ENCODE data around the gene PRRC2B.
"Not testable (repeated sequence)": the region's sequence is repeated elsewhere in the genome, so short reads cannot be mapped to it uniquely, and the experiment has no call there.

PRRC2B gene

GRCh38 chr9:131382850-131383729, 10.8 kb upstream of the PRRC2B start:
- no peak for DNase-seq
- in situ Hi-C loops (cut with MboI; ENCODE audit: low pct_unique_long_range_greater_than_20kb, low sequenced_read_pairs): loop anchor here (25.0 kb wide), 2 partner anchors 96 to 354 kb away; partner anchors contain the start of genes FAM78A, PLPP7 and RAPGEF1

GRCh38 chr9:131385296-131385695, 8.6 kb upstream of the PRRC2B start:
- DNase-seq: no peak
- in situ Hi-C loops (cut with MboI; ENCODE audit: low pct_unique_long_range_greater_than_20kb, low sequenced_read_pairs): loop anchor here (25.0 kb wide), 2 partner anchors 98 to 352 kb away; partner anchors contain the start of genes FAM78A, PLPP7 and RAPGEF1

DNA sequence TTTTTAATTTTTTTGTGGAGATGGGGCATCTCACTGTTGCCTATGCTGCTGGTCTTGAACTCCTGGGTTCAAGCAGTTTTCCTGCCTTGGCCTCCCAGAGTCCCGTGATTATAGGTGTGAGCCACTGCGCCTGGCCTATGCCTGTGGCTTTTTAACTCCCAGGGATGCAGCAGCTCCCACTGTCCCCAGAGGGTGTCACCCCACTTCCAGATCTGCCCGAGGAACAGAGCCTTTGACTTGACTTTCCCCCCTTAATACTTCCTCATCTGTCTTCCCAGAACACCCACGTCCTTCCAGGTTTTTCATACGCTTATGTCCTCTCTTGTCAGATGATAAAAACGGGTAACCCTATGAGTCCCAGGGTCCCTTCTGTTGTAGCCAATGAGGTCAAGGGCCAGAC, 7.6 kb upstream of the PRRC2B start:
- in situ Hi-C loops (cut with MboI; ENCODE audit: low pct_unique_long_range_greater_than_20kb, low sequenced_read_pairs): loop anchor here (25.0 kb wide), 2 partner anchors 99 to 351 kb away; partner anchors contain the start of genes FAM78A, PLPP7 and RAPGEF1
- peak; percentile 54 for DNase-seq

- in situ Hi-C loops (cut with MboI; ENCODE audit: low pct_unique_long_range_greater_than_20kb, low sequenced_read_pairs): loop anchor here (25.0 kb wide), 2 partner anchors 100 to 350 kb away; partner anchors contain the start of genes FAM78A, PLPP7 and RAPGEF1
- DNase-seq: no peak
Measured at GRCh38 chr9:131387394-131387793, 6.5 kb upstream of the PRRC2B start.

DNA sequence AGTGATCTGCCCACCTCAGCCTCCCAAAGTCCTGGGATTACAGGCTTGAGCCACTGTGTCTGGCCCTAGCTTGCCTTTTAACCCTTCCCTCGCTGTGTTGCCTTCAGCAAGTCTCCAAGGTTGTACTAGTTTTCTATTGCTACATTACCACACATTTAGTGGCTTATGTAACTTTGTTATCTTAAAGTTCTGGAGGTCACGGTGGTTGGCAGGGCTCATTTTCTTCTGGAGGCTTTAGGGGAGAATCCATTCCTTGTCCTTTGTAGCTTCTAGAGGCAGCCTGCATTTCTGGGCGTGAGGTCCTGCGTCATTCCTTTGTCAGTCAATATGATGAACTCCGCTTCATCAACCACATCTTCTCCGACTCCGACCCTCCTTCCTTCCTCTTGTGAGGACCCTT, 2.9 kb upstream of the PRRC2B start:
- no peak for DNase-seq
- in situ Hi-C loops (cut with MboI; ENCODE audit: low pct_unique_long_range_greater_than_20kb, low sequenced_read_pairs): loop anchor here (25.0 kb wide), 2 partner anchors 104 to 346 kb away; partner anchors contain the start of genes FAM78A, PLPP7 and RAPGEF1

- no peak for DNase-seq
- in situ Hi-C loops (cut with MboI; ENCODE audit: low pct_unique_long_range_greater_than_20kb, low sequenced_read_pairs): loop anchor here (25.0 kb wide), 2 partner anchors 104 to 346 kb away; partner anchors contain the start of genes FAM78A, PLPP7 and RAPGEF1
Measured at GRCh38 chr9:131391504-131391903, 2.4 kb upstream of the PRRC2B start.

DNA sequence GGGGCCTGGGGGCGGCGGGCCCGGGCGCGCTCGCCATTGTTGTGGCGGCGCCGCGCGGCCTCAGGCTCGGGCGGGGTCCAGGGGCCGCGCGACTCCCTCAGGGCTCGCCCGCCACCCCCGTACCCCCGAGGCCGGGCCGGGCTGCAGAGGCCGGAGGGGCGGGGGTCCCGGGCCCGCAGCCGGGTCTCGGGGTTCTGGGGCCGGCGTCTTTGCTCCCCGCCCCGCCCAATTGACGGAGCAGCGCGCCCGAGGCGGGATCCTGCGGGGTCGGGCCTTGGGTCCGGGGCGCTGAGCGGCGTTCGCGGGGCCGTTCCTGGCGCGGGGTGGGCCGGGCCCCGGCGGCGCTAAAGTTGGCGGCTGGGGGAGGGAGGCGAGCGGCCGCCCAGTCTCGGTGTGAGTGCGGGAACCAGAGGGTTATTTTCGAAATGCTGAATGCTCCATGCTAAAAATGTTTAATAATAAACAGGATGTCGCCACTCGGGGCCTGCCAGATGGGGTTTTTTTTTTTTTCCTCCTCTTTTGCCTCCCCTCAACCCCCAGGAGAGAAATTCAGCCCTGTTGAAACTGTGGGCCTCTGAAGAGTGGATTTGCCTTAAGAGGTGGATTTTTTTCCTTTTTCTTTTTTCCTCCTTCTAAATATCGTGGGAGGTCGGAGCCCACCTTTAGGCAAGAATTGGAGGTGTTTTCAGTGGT, 724 bp downstream of the PRRC2B start:
- peak; percentile 52 for DNase-seq
- in situ Hi-C loops (cut with MboI; ENCODE audit: low pct_unique_long_range_greater_than_20kb, low sequenced_read_pairs): loop anchor here (25.0 kb wide), 2 partner anchors 107 to 343 kb away; partner anchors contain the start of genes FAM78A, PLPP7 and RAPGEF1

DNA sequence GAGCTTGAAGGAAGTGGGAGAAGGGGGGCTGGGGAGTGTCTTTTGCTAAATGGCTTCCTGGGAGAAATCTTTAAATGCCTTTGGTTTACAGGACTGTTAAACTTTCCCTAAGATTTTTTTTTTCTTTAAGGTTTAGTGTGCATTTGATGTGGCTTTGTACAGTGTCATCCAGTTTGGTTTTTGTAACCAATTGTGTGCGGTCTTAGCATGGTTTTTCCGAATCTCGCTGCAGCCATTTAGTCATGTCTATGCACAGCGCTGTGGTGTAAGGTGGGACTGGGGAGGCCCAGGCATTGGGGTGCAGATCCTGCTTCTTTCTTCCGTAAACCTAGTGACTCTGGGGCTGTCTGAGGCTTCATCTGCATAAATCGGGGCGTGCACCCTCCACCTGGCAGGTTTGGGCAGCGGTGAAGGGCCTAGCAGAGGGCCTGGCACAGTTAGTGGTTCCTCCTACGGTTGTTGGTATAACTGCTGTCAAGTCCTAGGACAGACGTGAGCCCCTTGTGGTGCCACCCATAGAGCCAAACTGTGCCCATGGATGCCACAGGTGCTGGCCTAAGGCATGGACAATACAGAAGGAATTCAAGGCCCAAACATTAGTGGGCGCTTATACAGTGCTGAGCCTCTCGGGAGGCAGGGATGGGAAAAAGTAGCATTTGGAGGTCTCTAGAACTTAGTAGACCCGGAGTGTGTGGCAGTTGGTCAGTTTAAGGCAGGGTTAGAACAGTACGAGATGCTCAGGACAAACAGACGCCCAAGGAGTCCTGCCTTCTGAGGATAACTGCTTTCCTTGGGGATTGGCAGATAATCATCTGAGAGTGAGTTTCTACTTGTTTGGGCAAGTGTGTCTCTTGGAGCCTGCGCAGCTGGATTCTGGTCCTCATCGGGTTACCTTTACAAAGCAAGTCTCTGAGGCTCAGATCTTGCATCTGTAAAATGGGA, 1.5 kb downstream of the PRRC2B start:
- in situ Hi-C loops (cut with MboI; ENCODE audit: low pct_unique_long_range_greater_than_20kb, low sequenced_read_pairs): loop anchor here (25.0 kb wide), 2 partner anchors 108 to 342 kb away; partner anchors contain the start of genes FAM78A, PLPP7 and RAPGEF1

GRCh38 chr9:131396099-131396479, 2.2 kb downstream of the PRRC2B start:
- not testable (repeated sequence) for DNase-seq
- in situ Hi-C loops (cut with MboI; ENCODE audit: low pct_unique_long_range_greater_than_20kb, low sequenced_read_pairs): loop anchor here (25.0 kb wide), 2 partner anchors 109 to 341 kb away; partner anchors contain the start of genes FAM78A, PLPP7 and RAPGEF1

More for the DNA sequence above, 1.5 kb downstream of the PRRC2B start:
- DNase-seq: peak; percentile 35

- in situ Hi-C loops (cut with MboI; ENCODE audit: low pct_unique_long_range_greater_than_20kb, low sequenced_read_pairs): loop anchor here (25.0 kb wide), 2 partner anchors 109 to 341 kb away; partner anchors contain the start of genes FAM78A, PLPP7 and RAPGEF1
- no peak for DNase-seq
Measured at GRCh38 chr9:131396626-131397025, 2.7 kb downstream of the PRRC2B start.

GRCh38 chr9:131397100-131397790, 3.4 kb downstream of the PRRC2B start:
- in situ Hi-C loops (cut with MboI; ENCODE audit: low pct_unique_long_range_greater_than_20kb, low sequenced_read_pairs): loop anchor here (25.0 kb wide), 2 partner anchors 110 to 340 kb away; partner anchors contain the start of genes FAM78A, PLPP7 and RAPGEF1
- no peak for DNase-seq

DNA sequence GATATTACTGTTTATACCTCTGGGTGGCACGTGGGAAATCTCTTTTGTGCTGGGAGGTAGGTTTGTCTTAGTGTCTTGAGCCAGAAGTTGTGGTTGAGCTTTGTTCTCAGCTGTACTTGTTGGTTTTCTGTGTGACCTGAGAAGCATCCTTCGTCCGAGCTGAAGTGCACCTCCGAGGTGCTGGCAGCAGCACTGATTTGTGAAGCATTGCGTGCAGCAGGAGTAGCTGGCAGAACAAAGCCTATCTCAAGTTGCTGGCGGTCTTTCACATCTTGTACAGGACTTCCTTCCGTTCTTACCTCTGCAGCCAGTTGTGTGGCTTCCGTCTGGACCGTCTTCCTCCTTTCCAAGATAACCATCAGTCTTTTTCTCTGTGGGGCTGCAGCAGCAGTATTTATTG, 4.3 kb downstream of the PRRC2B start:
- DNase-seq: peak; percentile 94
- in situ Hi-C loops (cut with MboI; ENCODE audit: low pct_unique_long_range_greater_than_20kb, low sequenced_read_pairs): loop anchor here (25.0 kb wide), 2 partner anchors 111 to 339 kb away; partner anchors contain the start of genes FAM78A, PLPP7 and RAPGEF1

- in situ Hi-C loops (cut with MboI; ENCODE audit: low pct_unique_long_range_greater_than_20kb, low sequenced_read_pairs): loop anchor here (25.0 kb wide), 2 partner anchors 113 to 337 kb away; partner anchors contain the start of genes FAM78A, PLPP7 and RAPGEF1
- DNase-seq: no peak
Measured at GRCh38 chr9:131399972-131400371, 6.1 kb downstream of the PRRC2B start.

DNA sequence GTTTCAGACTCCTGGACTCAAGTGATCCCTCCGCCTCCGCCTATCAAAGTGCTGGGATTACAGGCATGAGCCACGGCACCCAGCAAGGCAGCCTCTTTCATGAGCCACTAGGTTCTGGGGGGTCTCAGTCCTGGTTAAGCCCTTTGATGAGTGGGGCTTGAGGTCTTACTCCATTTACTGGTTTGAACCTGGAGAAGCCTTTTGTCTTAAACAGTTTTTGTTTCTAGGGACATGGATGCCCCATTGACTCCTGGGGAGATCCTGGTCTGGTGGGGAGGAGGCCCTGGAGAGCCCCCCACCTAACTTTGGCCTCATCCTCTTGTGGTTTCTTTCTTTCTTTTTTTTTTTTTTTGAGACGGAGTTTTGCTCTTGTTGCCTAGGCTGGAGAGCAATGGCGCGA, 6.7 kb downstream of the PRRC2B start:
- in situ Hi-C loops (cut with MboI; ENCODE audit: low pct_unique_long_range_greater_than_20kb, low sequenced_read_pairs): no loop called here
- no peak for DNase-seq

DNA sequence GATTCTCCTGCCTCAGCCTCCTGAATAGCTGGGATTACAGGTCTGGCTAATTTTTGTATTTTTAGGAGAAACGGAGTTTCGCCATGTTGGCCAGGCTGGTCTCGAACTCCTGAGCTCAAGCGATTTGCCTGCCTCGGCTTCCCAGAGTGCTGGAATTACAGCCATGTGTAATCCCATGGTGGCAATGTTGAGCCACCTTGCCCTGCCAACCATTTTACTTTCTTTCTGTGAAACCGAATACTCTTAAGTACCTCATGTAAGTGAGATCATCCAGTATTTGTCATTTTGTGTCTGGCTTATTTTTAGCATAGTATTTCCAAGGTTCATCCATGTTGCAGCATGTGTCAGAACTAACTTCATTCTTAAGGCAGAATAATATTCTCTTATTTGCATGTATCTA, 8.2 kb downstream of the PRRC2B start:
- in situ Hi-C loops (cut with MboI; ENCODE audit: low pct_unique_long_range_greater_than_20kb, low sequenced_read_pairs): no loop called here
- no peak for DNase-seq

- no peak for DNase-seq
- in situ Hi-C loops (cut with MboI; ENCODE audit: low pct_unique_long_range_greater_than_20kb, low sequenced_read_pairs): no loop called here
Measured at GRCh38 chr9:131402738-131403492, 9.0 kb downstream of the PRRC2B start.

DNA sequence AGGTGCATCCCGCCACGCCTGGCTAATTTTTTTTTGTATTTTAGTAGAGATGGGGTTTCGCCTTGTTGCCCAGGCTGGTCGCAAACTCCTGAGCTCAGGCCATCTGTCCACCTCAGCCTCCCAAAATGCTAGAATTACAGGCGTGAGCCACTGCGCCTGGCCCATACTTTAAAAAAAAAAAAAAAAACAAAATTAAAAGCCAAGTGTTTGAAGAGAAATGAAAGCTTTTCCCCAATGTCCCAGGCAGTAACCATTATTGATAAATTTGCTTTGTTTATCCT, 9.5 kb downstream of the PRRC2B start:
- DNase-seq: no peak
- in situ Hi-C loops (cut with MboI; ENCODE audit: low pct_unique_long_range_greater_than_20kb, low sequenced_read_pairs): no loop called here

Data from KBM-7 (cell line).